ENCODE measurements around the gene NUAK2. TPM values are rescaled to one million over a fixed set of nuclear protein-coding genes. Genes with fewer than 3 reads are reported as not detected.

NUAK2 gene
- polyA plus RNA-seq, 3 donors = 9.1 to 44.9 (median 21.9) TPM

- WGBS (ENCODE audit: insufficient coverage) = 100% methylated on average over 1 of the region's 11 CpGs
Observed at GRCh38 chr1:205332015-205332791, 10.7 kb upstream of the NUAK2 start.

GRCh38 chr1:205330150-205330549 is 8.6 kb upstream of the NUAK2 start:
- H3K4me3 ChIP-seq (replicated peaks in 1 of 3; ENCODE audit: low read depth in 2 of 3, low read length in 3 of 3) = no peak overlapping the region
- Mint-ChIP-seq H3K36me3 (no peaks in the 10 kb centered on the region), H3K27ac (no peak overlapping the region), H3K9me3 (no peaks in the 10 kb centered on the region), H3K27me3 (ENCODE audit: low read depth in 3 of 3) (peaks cover 10 to 26% (median 14%) of the 10 kb centered on the region in 3 donors), H3K4me1 (peaks cover 7% of the 10 kb centered on the region), H3K4me3 (no peak overlapping the region)
- no peak overlapping the region for H3K9ac ChIP-seq (ENCODE audit: insufficient read depth, low read length, poor library complexity, severe bottlenecking)
- no peak overlapping the region for H3K4me2 ChIP-seq (replicated peaks; ENCODE audit: extremely low read depth, low read length, poor library complexity, severe bottlenecking)
- H3K79me2 ChIP-seq (ENCODE audit: insufficient read depth, low read length) = no peaks in the 10 kb centered on the region
- no peak overlapping the region for H2AFZ ChIP-seq (ENCODE audit: insufficient read depth, low read depth, low read length, poor library complexity, severe bottlenecking)
- intact Hi-C loops (cut with micrococcal nuclease) = loop anchor here in 1 of 2 donors (10.0 kb wide), 1 partner anchor 195 kb away; no protein-coding TSS in a partner anchor
- no peaks in the 10 kb centered on the region for H3K36me3 ChIP-seq (replicated peaks in 1 of 2; ENCODE audit: control insufficient read depth in 1 of 2, insufficient read depth in 2 of 2, low read length in 2 of 2)
- TF ChIP-seq, protein P1, sequence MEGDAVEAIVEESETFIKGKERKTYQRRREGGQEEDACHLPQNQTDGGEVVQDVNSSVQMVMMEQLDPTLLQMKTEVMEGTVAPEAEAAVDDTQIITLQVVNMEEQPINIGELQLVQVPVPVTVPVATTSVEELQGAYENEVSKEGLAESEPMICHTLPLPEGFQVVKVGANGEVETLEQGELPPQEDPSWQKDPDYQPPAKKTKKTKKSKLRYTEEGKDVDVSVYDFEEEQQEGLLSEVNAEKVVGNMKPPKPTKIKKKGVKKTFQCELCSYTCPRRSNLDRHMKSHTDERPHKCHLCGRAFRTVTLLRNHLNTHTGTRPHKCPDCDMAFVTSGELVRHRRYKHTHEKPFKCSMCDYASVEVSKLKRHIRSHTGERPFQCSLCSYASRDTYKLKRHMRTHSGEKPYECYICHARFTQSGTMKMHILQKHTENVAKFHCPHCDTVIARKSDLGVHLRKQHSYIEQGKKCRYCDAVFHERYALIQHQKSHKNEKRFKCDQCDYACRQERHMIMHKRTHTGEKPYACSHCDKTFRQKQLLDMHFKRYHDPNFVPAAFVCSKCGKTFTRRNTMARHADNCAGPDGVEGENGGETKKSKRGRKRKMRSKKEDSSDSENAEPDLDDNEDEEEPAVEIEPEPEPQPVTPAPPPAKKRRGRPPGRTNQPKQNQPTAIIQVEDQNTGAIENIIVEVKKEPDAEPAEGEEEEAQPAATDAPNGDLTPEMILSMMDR (IDR thresholded peaks at IDR 0.05) = no peak
- no peaks in the 10 kb centered on the region for H4K20me1 ChIP-seq (ENCODE audit: insufficient read depth, low read length)
- no peak for DNase-seq
- WGBS (ENCODE audit: insufficient coverage) = no CpG with 5 or more reads among the region's 2 CpGs
- H3K27ac ChIP-seq (ENCODE audit: low read depth in 1 of 2, low read length in 2 of 2) = no peak overlapping the region
- H3K4me1 ChIP-seq (ENCODE audit: control insufficient read depth in 1 of 2, insufficient read depth in 2 of 2, low read length in 2 of 2) = peaks cover 0 to 3% of the 10 kb centered on the region in 2 donors
- peaks cover 0 to 7% of the 10 kb centered on the region in 2 donors for H3K27me3 ChIP-seq (ENCODE audit: control insufficient read depth in 2 of 2, insufficient read depth in 2 of 2, low read length in 2 of 2)
- no peaks in the 10 kb centered on the region for H3K9me3 ChIP-seq (replicated peaks in 1 of 2; ENCODE audit: control insufficient read depth in 1 of 2, insufficient read depth in 1 of 2, low read length in 2 of 2)

More at GRCh38 chr1:205332015-205332791, 10.7 kb upstream of the NUAK2 start:
- H3K27me3 Mint-ChIP-seq (ENCODE audit: low read depth in 3 of 3) = peaks cover 7 to 13% (median 10%) of the 10 kb centered on the region in 3 donors
- no peaks in the 10 kb centered on the region for H3K36me3 Mint-ChIP-seq
- intact Hi-C loops (cut with micrococcal nuclease) = loop anchor here in 1 of 2 donors (10.0 kb wide), 1 partner anchor 193 kb away; no protein-coding TSS in a partner anchor
- no peak overlapping the region for H3K4me3 ChIP-seq (replicated peaks in 1 of 3; ENCODE audit: low read depth in 2 of 3, low read length in 3 of 3)
- no peak overlapping the region for H3K4me3 Mint-ChIP-seq
- H3K27ac Mint-ChIP-seq = no peak overlapping the region
- no peak overlapping the region for H3K9ac ChIP-seq (ENCODE audit: insufficient read depth, low read length, poor library complexity, severe bottlenecking)
- peaks cover 0 to under 1% of the 10 kb centered on the region in 2 donors for H3K27me3 ChIP-seq (ENCODE audit: control insufficient read depth in 2 of 2, insufficient read depth in 2 of 2, low read length in 2 of 2)
- DNase-seq = no peak
- H3K4me2 ChIP-seq (replicated peaks; ENCODE audit: extremely low read depth, low read length, poor library complexity, severe bottlenecking) = no peak overlapping the region
- H3K9me3 Mint-ChIP-seq = no peaks in the 10 kb centered on the region
- no peaks in the 10 kb centered on the region for H3K4me1 Mint-ChIP-seq
- no peaks in the 10 kb centered on the region for H3K9me3 ChIP-seq (replicated peaks in 1 of 2; ENCODE audit: control insufficient read depth in 1 of 2, insufficient read depth in 1 of 2, low read length in 2 of 2)
- H3K79me2 ChIP-seq (ENCODE audit: insufficient read depth, low read length) = no peaks in the 10 kb centered on the region
- H3K27ac ChIP-seq (ENCODE audit: low read depth in 1 of 2, low read length in 2 of 2) = no peak overlapping the region
- TF ChIP-seq, protein P1 (IDR thresholded peaks at IDR 0.05) = no peak
- H4K20me1 ChIP-seq (ENCODE audit: insufficient read depth, low read length) = no peaks in the 10 kb centered on the region
- no peaks in the 10 kb centered on the region for H3K36me3 ChIP-seq (replicated peaks in 1 of 2; ENCODE audit: control insufficient read depth in 1 of 2, insufficient read depth in 2 of 2, low read length in 2 of 2)
- no peaks in the 10 kb centered on the region for H3K4me1 ChIP-seq (ENCODE audit: control insufficient read depth in 1 of 2, insufficient read depth in 2 of 2, low read length in 2 of 2)
- no peak overlapping the region for H2AFZ ChIP-seq (ENCODE audit: insufficient read depth, low read depth, low read length, poor library complexity, severe bottlenecking)
